ENCODE measurements around the gene FYN.

DNA sequence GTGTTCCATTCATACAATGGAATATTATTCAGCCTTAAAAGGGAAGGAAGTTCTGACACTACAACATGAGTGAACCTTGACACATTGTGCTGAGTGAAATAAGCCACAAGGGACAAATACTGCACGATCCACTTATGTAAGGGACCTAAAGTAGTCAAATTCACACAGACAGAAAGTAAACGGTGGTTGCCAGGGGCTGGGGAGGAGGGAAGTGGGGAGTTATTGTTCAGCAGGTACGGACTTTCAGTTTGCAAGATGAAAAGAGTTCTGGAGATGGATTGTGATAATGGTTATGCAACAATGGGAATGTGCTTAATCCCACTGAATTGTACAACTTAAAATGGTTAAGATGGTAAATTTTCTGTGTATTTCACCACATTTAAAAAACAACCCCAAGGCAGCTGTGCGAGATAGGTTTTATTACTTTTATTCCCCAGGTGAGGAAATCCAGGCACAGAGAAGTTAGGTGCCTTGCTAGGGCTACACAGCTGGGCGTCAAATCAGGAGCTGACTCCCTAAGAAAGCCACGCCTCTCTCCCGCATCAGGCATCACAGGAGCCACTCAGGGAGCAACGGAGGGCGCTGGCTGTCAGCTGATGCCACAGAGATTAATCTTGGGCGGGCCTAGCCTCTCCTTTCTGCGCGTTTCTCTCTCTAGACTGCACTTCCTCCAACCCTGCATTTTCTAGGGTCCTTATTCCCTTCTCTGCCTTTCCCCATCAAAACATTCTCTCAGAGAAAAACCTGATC lies 258.2 kb downstream of the FYN start:
- TF ChIP-seq EZH2 (IDR thresholded peaks at IDR 0.05; ENCODE audit: insufficient read depth, poor library complexity, severe bottlenecking) (no peak), EZH2phosphoT487 (IDR thresholded peaks at IDR 0.05; ENCODE audit: insufficient read depth, low read depth) (no peak)
